RKO (cell line): ENCODE data around the gene SMCO3.

Experiments
- DNase-seq: peaks from one replicate; pipeline ENCODE4 v3.0.0-alpha.2; 2016; ENCODE audit warnings: low spot score

Gene SMCO3

GRCh38 chr12:14827043-14827442 lies 13.1 kb upstream of the SMCO3 start:
- no peak for DNase-seq

- DNase-seq = no peak
Measured at GRCh38 chr12:14826491-14826890, 12.5 kb upstream of the SMCO3 start.

GRCh38 chr12:14825256-14825655 lies 11.3 kb upstream of the SMCO3 start:
- no peak for DNase-seq

- peak; percentile 52 for DNase-seq
Measured at GRCh38 chr12:14824012-14824634, 10.1 kb upstream of the SMCO3 start.

- no peak for DNase-seq
Measured at GRCh38 chr12:14811486-14811885, 2.5 kb downstream of the SMCO3 start.

GRCh38 chr12:14810953-14811483 lies 3.0 kb downstream of the SMCO3 start:
- peak; percentile 27 for DNase-seq

GRCh38 chr12:14810167-14810952 lies 3.6 kb downstream of the SMCO3 start:
- no peak for DNase-seq

- DNase-seq = no peak
Measured at GRCh38 chr12:14803830-14804160, 10.2 kb downstream of the SMCO3 start.

- peak; percentile 99 for DNase-seq
Measured at GRCh38 chr12:14803011-14803829, 10.8 kb downstream of the SMCO3 start, which contains the start of the genes C12orf60 and WBP11. Gene C12orf60 (plus strand): TSS chr12:14803670. CDS start chr12:14822936, 19,266 bp downstream. Gene WBP11 (minus strand): TSS chr12:14803478. CDS start chr12:14801383, 2,095 bp downstream.

GRCh38 chr12:14802721-14803010 lies 11.3 kb downstream of the SMCO3 start:
- no peak for DNase-seq

- DNase-seq = no peak
Measured at GRCh38 chr12:14802247-14802646, 11.7 kb downstream of the SMCO3 start.

GRCh38 chr12:14795028-14795448 lies 18.9 kb downstream of the SMCO3 start:
- DNase-seq = no peak

- DNase-seq = no peak
Measured at GRCh38 chr12:14785568-14785967, 28.4 kb downstream of the SMCO3 start.

GRCh38 chr12:14784471-14784870 lies 29.5 kb downstream of the SMCO3 start:
- no peak for DNase-seq

- DNase-seq = no peak
Measured at GRCh38 chr12:14782756-14783155, 31.2 kb downstream of the SMCO3 start.

- DNase-seq = no peak
Measured at GRCh38 chr12:14781563-14781962, 32.4 kb downstream of the SMCO3 start.

- no peak for DNase-seq
Measured at GRCh38 chr12:14780859-14781258, 33.1 kb downstream of the SMCO3 start.

- no peak for DNase-seq
Measured at GRCh38 chr12:14779834-14780233, 34.1 kb downstream of the SMCO3 start.

GRCh38 chr12:14777271-14777670 lies 36.7 kb downstream of the SMCO3 start:
- DNase-seq = peak; percentile 23

GRCh38 chr12:14776236-14776961 lies 37.6 kb downstream of the SMCO3 start:
- peak; percentile 28 for DNase-seq

- no peak for DNase-seq
Measured at GRCh38 chr12:14775636-14775980, 38.4 kb downstream of the SMCO3 start.
